GM23338 (cell line): Measurements from ENCODE around the gene LILRA1.

Source experiments
- CTCF ChIP-seq, 2 experiments: fragments of 200-600 bp in 1 of 2; sonication (generic) in 1 of 2; conservative IDR thresholded peaks; 2 replicates each; pipeline versions ENCODE4 v1.5.1 to v1.6.1; 2016 to 2017; ENCODE audit warnings: antibody characterized with exemption in 2 of 2, low read depth in 2 of 2, mild to moderate bottlenecking in 2 of 2, moderate library complexity in 1 of 2
- EZH2 ChIP-seq: fragments of 200-600 bp; sonication (generic); IDR thresholded peaks from one replicate; pipeline ENCODE4 v1.8.0; 2017; ENCODE audit warnings: antibody characterized with exemption, mild to moderate bottlenecking, low read depth; ENCODE audit not compliant: unreplicated experiment
- JUNB ChIP-seq: IDR thresholded peaks from one replicate; pipeline ENCODE4 v1.6.1; 2016; ENCODE audit warnings: antibody characterized with exemption; ENCODE audit not compliant: unreplicated experiment
- POLR2AphosphoS5 ChIP-seq: IDR thresholded peaks from 2 replicates; pipeline ENCODE4 v1.6.1; 2016; ENCODE audit warnings: antibody characterized with exemption, low read depth

- TF ChIP-seq CTCF (conservative IDR thresholded peaks at IDR 0.05; ENCODE audit: low read depth in 2 of 2) (no peak), JUNB (no peak), EZH2 (no peak), POLR2AphosphoS5 (no peak)
Measured at GRCh38 chr19:54608792-54609191, 15.4 kb downstream of the LILRA1 start.
